Effector memory CD8-positive, alpha-beta T cell (primary cell): ENCODE data around the gene TUNAR.

ENCODE experiments used
- ATAC-seq: fragments of 150-1000 bp; cut with Tn5 transposase; replicated peaks from 2 replicates; pipeline ENCODE4 v1.10.0; 2021; ENCODE audit warnings: mild to moderate bottlenecking, moderate library complexity
- DNase-seq, 3 experiments: peaks; one replicate each; pipeline ENCODE4 v3.0.0; 2021
- H3K27ac Mint-ChIP-seq, 2 donors: one replicate each; pipeline ENCODE4 v1.8.0; 2022; ENCODE audit warnings: mild to moderate bottlenecking in 2 of 2, mixed read lengths in 2 of 2, moderate library complexity in 2 of 2
- H3K27me3 Mint-ChIP-seq, 2 donors: one replicate each; pipeline ENCODE4 v1.8.0; 2022; ENCODE audit warnings: mixed read lengths in 2 of 2
- H3K36me3 Mint-ChIP-seq: one replicate; pipeline ENCODE4 v1.8.0; 2022; ENCODE audit warnings: mild to moderate bottlenecking, moderate library complexity, mixed read lengths; ENCODE audit not compliant: insufficient read depth
- H3K4me1 Mint-ChIP-seq, 2 donors: one replicate each; pipeline ENCODE4 v1.8.0; 2022; ENCODE audit warnings: low read depth in 2 of 2, mixed read lengths in 2 of 2
- H3K4me3 Mint-ChIP-seq, 2 donors: one replicate each; pipeline ENCODE4 v1.8.0; 2022; ENCODE audit warnings: mild to moderate bottlenecking in 2 of 2, mixed read lengths in 2 of 2, moderate library complexity in 2 of 2
- H3K9me3 Mint-ChIP-seq, 2 donors: one replicate each; pipeline ENCODE4 v1.8.0; 2022; ENCODE audit warnings: mixed read lengths in 2 of 2

TUNAR gene

GRCh38 chr14:95885278-95885677 is 8.6 kb downstream of the TUNAR start:
- Mint-ChIP-seq H3K4me1 (no peaks in the 10 kb centered on the region), H3K27ac (no peak overlapping the region), H3K4me3 (no peak overlapping the region), H3K27me3 (peaks cover 31 to 69% of the 10 kb centered on the region in 2 donors), H3K36me3 (no peaks in the 10 kb centered on the region), H3K9me3 (no peaks in the 10 kb centered on the region)
- ATAC-seq, result no peak
- no peak for DNase-seq

DNA sequence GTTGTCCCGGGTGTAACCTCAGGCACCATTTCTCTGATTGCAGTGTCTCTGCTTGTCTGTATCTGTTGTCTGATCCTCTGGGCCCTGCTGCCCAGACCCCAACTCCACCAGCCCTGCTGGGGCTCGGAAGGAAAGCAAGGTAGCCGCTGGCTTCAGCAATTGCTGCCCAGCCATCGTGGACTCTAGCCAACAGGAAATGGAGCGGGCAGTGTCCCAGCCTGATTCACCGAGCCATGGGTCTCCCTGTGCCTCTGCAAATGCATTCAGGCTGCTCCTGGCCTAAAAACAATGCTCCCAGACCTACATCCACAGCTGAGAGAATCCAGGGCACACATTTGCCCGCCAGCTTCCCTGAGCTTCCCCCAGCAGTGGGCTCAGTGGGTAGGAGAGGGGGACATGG is 9.2 kb downstream of the TUNAR start:
- Mint-ChIP-seq H3K4me3 (no peak overlapping the region), H3K4me1 (no peaks in the 10 kb centered on the region), H3K27ac (no peak overlapping the region), H3K9me3 (no peaks in the 10 kb centered on the region), H3K27me3 (peaks cover 26 to 66% of the 10 kb centered on the region in 2 donors), H3K36me3 (no peaks in the 10 kb centered on the region)
- ATAC-seq, result no peak
- DNase-seq, result no peak

DNA sequence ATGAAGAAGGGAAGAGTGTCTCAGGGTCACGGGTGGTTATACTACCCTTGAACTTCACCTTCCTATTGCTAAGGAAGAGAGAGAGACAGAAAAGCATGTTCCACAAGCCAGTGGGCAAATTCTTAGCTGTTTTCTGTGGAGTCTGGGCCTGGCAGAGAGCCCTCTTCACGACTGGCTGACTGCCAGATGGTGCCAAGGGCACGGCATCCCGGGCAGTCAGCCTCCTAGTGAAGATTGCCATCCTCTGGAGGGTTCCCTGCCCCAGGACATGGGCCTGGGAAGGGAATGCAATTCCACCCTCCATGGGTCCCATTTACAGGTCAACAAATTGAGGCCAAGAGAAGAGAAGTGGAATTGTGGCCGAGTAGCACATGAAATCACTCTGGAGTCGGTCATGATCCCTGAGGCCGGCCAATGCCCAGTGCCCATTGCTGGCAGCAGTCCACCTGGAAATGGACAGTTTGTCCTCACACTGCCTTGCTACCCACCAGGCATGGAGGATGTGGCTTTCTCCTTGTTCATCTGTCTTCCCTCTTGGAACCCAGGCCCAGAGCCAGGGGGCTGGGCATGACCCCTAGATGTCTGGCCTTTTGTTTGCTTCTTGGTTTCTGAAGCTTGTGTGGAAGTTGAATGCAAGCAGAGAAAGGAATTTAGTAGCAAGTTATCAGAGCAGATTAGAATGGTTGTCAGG is 9.9 kb downstream of the TUNAR start:
- DNase-seq (no peak), ATAC-seq (no peak)
- H3K4me3 Mint-ChIP-seq, result no peak overlapping the region
- H3K4me1 Mint-ChIP-seq, result no peaks in the 10 kb centered on the region
- H3K9me3 Mint-ChIP-seq, result no peaks in the 10 kb centered on the region
- H3K27ac Mint-ChIP-seq, result no peak overlapping the region
- no peaks in the 10 kb centered on the region for H3K36me3 Mint-ChIP-seq
- H3K27me3 Mint-ChIP-seq, result peaks cover 26 to 65% of the 10 kb centered on the region in 2 donors

DNA sequence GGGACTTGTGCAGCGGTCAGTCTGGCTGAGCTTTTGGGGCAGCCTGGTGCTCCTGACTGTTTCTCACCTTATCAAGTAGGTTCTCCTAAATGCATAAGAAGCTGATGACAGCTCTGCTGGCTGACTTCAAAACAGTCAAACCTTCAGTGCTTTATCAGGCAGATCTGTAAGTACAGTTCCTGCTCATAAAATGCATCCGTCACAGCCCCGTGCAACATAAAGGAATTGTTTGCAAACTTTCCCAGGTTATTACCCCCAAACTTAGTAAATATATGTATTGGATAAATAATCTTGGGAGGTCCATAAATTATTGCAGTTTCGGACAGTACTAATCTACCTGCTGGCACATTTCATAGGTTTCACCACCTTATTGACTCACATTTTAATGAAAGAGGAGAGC is 10.7 kb downstream of the TUNAR start:
- no peak for DNase-seq
- Mint-ChIP-seq H3K4me1 (no peaks in the 10 kb centered on the region), H3K9me3 (no peaks in the 10 kb centered on the region), H3K36me3 (no peaks in the 10 kb centered on the region), H3K4me3 (no peak overlapping the region), H3K27me3 (peaks cover 26 to 64% of the 10 kb centered on the region in 2 donors), H3K27ac (no peak overlapping the region)
- ATAC-seq, result no peak

GRCh38 chr14:95889236-95889979 is 12.8 kb downstream of the TUNAR start:
- H3K4me3 Mint-ChIP-seq, result no peak overlapping the region
- H3K36me3 Mint-ChIP-seq, result no peaks in the 10 kb centered on the region
- no peak for ATAC-seq
- H3K4me1 Mint-ChIP-seq, result no peaks in the 10 kb centered on the region
- DNase-seq, result no peak
- H3K9me3 Mint-ChIP-seq, result no peaks in the 10 kb centered on the region
- H3K27me3 Mint-ChIP-seq, result peaks cover 17 to 67% of the 10 kb centered on the region in 2 donors
- H3K27ac Mint-ChIP-seq, result no peak overlapping the region

- Mint-ChIP-seq H3K36me3 (no peaks in the 10 kb centered on the region), H3K27ac (no peak overlapping the region), H3K4me1 (no peaks in the 10 kb centered on the region), H3K4me3 (no peak overlapping the region), H3K27me3 (peaks cover 20 to 65% of the 10 kb centered on the region in 2 donors), H3K9me3 (no peaks in the 10 kb centered on the region)
- ATAC-seq (no peak), DNase-seq (no peak)
Measured at GRCh38 chr14:95891742-95892141, 15.1 kb downstream of the TUNAR start.

GRCh38 chr14:95892142-95892541 is 15.5 kb downstream of the TUNAR start:
- no peaks in the 10 kb centered on the region for H3K9me3 Mint-ChIP-seq
- H3K4me1 Mint-ChIP-seq, result no peaks in the 10 kb centered on the region
- DNase-seq (no peak), ATAC-seq (no peak)
- no peak overlapping the region for H3K27ac Mint-ChIP-seq
- no peaks in the 10 kb centered on the region for H3K36me3 Mint-ChIP-seq
- H3K4me3 Mint-ChIP-seq, result no peak overlapping the region
- H3K27me3 Mint-ChIP-seq, result peaks cover 21 to 69% of the 10 kb centered on the region in 2 donors

- Mint-ChIP-seq H3K36me3 (no peaks in the 10 kb centered on the region), H3K9me3 (no peaks in the 10 kb centered on the region), H3K4me1 (no peaks in the 10 kb centered on the region), H3K4me3 (no peak overlapping the region), H3K27me3 (peaks cover 34 to 70% of the 10 kb centered on the region in 2 donors), H3K27ac (no peak overlapping the region)
- no peak for DNase-seq
- no peak for ATAC-seq
Measured at GRCh38 chr14:95895720-95896119, 19.1 kb downstream of the TUNAR start.

- Mint-ChIP-seq H3K4me1 (no peaks in the 10 kb centered on the region), H3K4me3 (no peak overlapping the region), H3K9me3 (no peaks in the 10 kb centered on the region), H3K36me3 (no peaks in the 10 kb centered on the region), H3K27me3 (peaks cover 42 to 79% of the 10 kb centered on the region in 2 donors), H3K27ac (no peak overlapping the region)
- DNase-seq (no peak), ATAC-seq (no peak)
Measured at GRCh38 chr14:95896498-95897135, 20.0 kb downstream of the TUNAR start.

DNA sequence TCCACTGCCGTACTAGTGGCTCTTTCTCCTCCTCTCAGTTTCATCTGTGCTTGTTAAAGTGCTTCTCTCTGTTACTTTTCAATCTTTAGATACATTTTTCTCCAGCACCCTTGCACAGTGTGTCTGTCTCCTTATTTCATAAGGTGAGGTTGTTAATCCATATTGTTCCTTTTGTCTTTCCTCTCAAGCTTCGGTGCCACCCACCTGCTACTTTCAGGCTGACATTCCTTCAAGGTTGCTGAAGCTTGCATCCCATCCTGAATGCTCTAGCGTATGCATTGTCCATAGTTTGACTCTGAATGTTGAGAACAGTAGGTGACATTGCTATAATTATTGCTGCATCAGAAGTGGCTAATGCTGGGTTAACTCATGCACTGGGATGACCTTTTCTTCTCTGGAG is 20.6 kb downstream of the TUNAR start:
- Mint-ChIP-seq H3K27ac (no peak overlapping the region), H3K9me3 (no peaks in the 10 kb centered on the region), H3K27me3 (peaks cover 46 to 79% of the 10 kb centered on the region in 2 donors), H3K4me1 (no peaks in the 10 kb centered on the region), H3K36me3 (no peaks in the 10 kb centered on the region), H3K4me3 (no peak overlapping the region)
- DNase-seq (no peak), ATAC-seq (no peak)

DNA sequence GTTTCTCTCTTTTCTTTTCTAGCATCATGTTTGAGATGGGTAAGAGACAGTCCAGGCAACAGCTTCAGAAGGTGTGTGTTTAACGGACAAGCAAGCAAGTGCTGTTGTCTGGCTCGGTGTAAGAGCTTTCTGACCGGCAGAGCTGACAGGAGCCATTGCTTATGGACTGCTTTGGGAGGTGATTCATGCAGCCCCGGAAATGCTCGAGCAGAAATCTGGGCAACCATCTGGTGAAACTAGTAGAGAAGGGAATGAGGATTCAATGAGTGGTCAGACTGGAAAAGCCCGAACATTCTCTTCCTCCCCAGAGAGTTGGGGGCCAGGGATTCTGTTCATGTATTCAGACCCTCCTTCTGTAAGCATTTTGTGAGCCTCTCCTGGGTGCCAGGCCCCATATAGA is 24.4 kb downstream of the TUNAR start:
- no peaks in the 10 kb centered on the region for H3K4me1 Mint-ChIP-seq
- H3K27ac Mint-ChIP-seq, result no peak overlapping the region
- H3K4me3 Mint-ChIP-seq, result no peak overlapping the region
- H3K36me3 Mint-ChIP-seq, result no peaks in the 10 kb centered on the region
- DNase-seq (no peak), ATAC-seq (no peak)
- no peaks in the 10 kb centered on the region for H3K9me3 Mint-ChIP-seq
- H3K27me3 Mint-ChIP-seq, result peaks cover 37 to 67% of the 10 kb centered on the region in 2 donors

- no peak overlapping the region for H3K27ac Mint-ChIP-seq
- no peaks in the 10 kb centered on the region for H3K9me3 Mint-ChIP-seq
- H3K27me3 Mint-ChIP-seq, result peaks cover 30 to 59% of the 10 kb centered on the region in 2 donors
- no peak for DNase-seq
- no peak overlapping the region for H3K4me3 Mint-ChIP-seq
- no peak for ATAC-seq
- no peaks in the 10 kb centered on the region for H3K36me3 Mint-ChIP-seq
- no peaks in the 10 kb centered on the region for H3K4me1 Mint-ChIP-seq
Measured at GRCh38 chr14:95902273-95902826, 25.7 kb downstream of the TUNAR start.

DNA sequence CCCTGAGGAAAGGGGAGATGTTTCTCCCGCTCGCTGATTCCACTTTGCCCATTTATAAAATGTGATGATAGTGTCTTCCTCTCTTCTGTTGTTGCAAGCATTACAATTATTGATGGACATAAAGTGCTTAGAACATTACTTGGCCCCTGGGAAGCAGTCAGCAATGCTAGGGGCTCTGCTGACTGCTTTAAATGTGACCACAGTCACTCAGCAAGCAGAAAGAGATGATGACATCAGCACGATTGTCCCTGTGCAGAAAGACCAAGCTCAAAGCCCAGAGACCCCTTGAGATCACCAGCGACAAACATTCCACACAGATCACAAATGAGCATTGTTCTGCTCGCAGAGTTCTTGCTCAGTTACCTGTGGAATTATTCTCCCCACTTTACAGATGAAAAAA is 26.5 kb downstream of the TUNAR start:
- ATAC-seq, result no peak
- Mint-ChIP-seq H3K27me3 (peaks cover 22 to 51% of the 10 kb centered on the region in 2 donors), H3K27ac (no peak overlapping the region), H3K9me3 (no peaks in the 10 kb centered on the region), H3K4me3 (no peak overlapping the region), H3K36me3 (no peaks in the 10 kb centered on the region), H3K4me1 (no peaks in the 10 kb centered on the region)
- no peak for DNase-seq
